Sigmoid colon (tissue), 4 donors: ENCODE data around the gene OPCML.

Experiments
- CTCF ChIP-seq, 4 experiments: fragments of 450-650 bp in 3 of 4; fragments of 200-600 bp in 1 of 4; IDR thresholded peaks; one replicate each; pipeline ENCODE4 v1.5.1; 2016 to 2019; ENCODE audit warnings: antibody characterized with exemption in 4 of 4, mild to moderate bottlenecking in 3 of 4, moderate library complexity in 2 of 4
- EP300 ChIP-seq, 4 donors: sonication (generic); formaldehyde crosslinking; IDR thresholded peaks; one replicate each; pipeline ENCODE4 v1.6.1; 2017; ENCODE audit warnings: antibody characterized with exemption in 4 of 4

- TF ChIP-seq EP300 (IDR thresholded peaks at IDR 0.05) (no peak), CTCF (IDR thresholded peaks at IDR 0.05) (no peak)
Observed at GRCh38 chr11:132862933-132863332, 669.4 kb downstream of the OPCML start.
